ENCODE results near the gene PC.
"Not testable (repeated sequence)": the region's sequence is repeated elsewhere in the genome, so short reads cannot be mapped to it uniquely, and the experiment has no call there.

Gene PC, protein sequence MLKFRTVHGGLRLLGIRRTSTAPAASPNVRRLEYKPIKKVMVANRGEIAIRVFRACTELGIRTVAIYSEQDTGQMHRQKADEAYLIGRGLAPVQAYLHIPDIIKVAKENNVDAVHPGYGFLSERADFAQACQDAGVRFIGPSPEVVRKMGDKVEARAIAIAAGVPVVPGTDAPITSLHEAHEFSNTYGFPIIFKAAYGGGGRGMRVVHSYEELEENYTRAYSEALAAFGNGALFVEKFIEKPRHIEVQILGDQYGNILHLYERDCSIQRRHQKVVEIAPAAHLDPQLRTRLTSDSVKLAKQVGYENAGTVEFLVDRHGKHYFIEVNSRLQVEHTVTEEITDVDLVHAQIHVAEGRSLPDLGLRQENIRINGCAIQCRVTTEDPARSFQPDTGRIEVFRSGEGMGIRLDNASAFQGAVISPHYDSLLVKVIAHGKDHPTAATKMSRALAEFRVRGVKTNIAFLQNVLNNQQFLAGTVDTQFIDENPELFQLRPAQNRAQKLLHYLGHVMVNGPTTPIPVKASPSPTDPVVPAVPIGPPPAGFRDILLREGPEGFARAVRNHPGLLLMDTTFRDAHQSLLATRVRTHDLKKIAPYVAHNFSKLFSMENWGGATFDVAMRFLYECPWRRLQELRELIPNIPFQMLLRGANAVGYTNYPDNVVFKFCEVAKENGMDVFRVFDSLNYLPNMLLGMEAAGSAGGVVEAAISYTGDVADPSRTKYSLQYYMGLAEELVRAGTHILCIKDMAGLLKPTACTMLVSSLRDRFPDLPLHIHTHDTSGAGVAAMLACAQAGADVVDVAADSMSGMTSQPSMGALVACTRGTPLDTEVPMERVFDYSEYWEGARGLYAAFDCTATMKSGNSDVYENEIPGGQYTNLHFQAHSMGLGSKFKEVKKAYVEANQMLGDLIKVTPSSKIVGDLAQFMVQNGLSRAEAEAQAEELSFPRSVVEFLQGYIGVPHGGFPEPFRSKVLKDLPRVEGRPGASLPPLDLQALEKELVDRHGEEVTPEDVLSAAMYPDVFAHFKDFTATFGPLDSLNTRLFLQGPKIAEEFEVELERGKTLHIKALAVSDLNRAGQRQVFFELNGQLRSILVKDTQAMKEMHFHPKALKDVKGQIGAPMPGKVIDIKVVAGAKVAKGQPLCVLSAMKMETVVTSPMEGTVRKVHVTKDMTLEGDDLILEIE

GRCh38 chr11:66958232-66958955 lies at the start of gene PC:
Gene PC (minus strand): TSS chr11:66958383. CDS start chr11:66872159, 86,224 bp downstream.
- peak; percentile 100 for DNase-seq

- DNase-seq, result no peak
Observed at GRCh38 chr11:67007126-67007525, 48.9 kb upstream of the PC start.

DNA sequence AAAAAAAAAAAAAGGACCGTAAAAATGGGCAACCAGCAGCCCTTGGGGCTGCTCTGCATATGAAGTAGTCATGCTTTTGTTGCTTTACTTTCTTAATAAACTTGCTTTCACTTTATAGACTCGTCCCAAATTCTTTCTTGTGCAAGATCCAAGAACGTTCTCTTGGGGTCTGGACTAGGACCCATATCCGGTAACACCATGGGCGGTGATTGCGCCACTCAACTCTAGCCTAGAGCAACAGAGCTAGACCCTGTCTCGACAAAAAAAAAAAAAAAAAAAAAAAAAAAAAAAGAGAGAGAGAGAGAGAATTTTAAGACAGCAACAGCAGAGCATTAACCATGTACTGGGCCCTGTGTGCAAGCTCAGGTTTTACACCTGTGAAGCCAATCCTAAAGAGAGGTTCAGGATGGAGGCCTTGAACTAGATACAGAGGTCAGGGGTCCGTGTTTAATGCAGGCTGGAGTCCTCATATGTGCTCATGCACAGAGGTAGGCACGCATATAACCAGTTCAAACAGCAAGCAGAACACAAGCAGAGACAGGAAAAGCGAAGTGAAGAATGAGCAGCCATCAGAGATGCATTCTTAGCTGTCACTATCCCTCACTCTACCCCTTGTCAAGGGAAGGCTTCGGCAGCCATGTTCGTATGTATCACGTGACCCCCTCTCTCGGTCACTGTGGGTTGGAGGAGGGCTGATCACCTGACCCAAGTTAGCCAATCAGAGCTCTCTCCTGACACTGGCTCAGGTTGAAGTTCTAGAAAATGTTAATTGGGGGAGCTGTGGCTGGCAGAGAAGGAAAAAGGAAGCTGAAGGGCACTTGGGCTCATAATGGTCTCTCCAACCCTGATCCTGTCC lies 48.1 kb upstream of the PC start:
- DNase-seq, result peak; percentile 91

DNA sequence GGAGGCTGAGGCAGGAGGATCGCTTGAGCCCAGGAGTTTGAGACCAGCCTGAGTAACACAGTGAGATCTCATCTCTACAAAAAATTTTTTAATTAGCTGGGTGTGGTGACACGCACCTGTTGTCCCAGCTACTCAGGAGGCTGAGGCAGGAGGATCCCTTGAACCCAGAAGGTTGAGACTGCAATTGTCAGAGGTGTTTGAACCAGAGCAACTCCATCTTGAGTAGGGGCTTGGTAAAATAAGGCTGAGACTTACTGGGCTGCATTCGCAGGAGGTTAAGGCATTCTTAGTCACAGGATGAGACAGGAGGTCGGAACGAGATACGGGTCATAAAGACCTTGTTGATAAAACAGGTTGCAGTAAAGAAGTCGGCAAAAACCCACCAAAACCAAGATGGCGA lies 47.0 kb upstream of the PC start:
- DNase-seq, result not testable (repeated sequence)

DNA sequence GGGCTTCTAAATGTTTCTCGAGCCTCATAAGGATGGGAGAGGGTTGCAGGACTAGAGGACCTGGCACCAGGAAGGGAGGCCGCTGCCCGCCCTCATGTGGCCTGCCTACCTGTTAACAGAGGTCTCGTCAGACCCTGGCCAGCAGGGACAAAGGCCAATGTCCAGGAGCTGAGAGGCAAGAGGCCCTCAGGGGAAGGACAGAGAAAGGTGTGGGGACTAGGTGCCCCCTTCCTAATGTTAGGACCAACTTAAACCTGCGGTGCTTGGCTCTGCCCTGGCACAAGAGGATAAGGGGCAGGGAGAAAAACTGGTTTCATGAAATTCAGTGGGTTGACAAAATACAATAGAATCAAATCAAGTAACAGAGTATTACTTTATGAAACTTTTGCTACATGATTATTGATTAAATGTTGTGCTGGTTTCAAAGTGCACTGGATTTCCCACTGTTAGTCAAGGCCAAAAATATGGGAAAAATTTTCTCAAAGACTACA lies 44.8 kb upstream of the PC start:
- no peak for DNase-seq

DNA sequence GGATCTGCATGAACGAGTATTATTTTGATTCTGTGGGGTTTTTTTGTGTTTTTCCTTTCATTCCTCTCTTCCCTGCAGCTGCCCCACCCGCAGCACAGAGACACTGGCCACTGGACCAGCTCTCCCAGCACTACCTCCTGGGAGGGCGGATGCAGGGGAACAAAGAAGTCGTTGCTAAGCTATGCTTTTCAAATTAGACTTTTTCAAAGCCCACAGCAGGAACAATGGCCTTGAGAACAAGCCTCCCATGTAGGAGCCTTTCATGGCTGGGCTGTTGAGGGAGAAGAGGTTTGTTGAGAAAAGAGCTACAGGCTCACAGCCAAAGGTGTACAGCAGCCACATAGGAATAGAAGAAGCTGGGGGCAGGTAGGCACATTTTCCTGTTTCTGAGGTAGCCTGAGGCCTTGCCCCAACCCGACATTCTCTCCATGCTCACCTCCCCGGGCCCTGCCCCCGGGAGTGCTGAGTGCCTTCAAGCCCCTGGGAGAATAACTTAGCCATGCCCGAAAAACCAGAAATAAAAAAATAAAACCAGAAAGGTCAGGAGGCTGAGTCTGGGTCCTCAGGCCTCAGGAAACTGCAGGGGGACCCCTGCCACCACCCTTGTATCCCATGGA lies 44.2 kb upstream of the PC start:
- DNase-seq, result no peak

DNA sequence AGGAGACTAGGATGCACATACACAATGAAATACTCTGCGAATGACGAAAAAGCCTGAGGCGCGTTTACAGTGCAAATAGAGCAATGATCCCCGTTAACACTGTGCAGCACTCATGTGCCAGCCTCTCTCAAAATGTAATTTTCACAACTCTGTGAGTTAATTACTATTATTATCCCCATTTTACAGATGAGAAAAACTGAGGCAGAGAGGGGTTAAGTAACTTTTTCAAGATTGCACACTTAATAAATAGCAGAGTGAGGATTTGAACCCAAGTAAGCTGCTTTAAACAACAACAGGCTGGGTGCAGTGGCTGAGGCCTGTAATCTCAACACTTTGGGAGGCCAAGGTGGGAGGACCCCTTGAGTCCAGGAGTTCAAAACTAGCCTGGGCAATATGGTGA lies 43.1 kb upstream of the PC start:
- no peak for DNase-seq

GRCh38 chr11:66999555-66999954 lies 41.4 kb upstream of the PC start:
- no peak for DNase-seq

DNA sequence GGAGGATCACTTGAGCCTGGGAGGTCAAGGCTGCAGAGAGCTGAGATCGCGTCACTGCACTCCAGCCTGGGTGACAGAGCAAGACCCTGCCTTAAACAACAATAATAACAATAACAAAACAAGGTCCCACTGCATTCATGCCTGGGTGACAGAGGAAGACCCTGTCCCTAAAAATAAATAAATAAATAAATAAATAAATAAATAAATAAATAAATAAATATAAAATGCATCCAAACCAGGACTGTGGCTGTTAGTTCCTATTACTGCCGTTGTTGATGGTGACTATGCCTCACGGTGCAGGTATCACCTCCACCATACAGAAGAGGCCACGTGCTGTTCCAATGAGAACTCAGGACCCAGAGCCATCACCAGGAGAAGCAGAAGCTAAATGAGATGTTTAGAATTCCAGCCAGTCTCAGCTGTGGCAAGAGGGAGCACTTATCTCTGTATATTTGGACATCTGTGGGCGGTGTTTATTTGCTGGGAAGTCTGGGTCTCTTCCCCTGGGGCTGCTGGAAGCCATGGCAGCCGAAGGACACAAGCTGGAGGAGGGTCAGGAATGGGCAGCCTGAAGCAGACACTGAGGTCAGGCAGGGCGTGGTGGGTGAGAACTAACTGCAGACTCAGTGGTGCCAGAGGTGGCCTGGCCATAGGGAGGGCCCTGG lies 38.6 kb upstream of the PC start:
- DNase-seq, result peak; percentile 30

DNA sequence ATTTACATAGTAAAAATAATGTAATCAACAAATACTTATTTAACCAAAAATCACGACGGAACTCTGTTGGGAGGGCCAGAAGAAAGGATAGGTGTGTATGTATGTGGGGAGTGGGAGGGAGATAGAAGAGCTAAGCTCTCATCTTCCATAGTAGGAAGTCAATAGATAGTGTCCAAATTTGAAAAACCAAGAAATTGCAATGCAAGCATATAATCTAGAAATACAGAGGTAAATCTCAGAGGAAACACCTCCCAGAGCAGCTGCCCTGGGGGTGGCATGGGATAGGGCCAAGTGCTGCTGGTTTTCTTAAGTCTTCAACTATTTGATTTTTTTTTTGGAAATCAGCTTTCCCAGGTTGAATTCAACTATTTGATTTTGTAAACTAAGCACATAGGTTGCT lies 33.9 kb upstream of the PC start:
- no peak for DNase-seq

DNA sequence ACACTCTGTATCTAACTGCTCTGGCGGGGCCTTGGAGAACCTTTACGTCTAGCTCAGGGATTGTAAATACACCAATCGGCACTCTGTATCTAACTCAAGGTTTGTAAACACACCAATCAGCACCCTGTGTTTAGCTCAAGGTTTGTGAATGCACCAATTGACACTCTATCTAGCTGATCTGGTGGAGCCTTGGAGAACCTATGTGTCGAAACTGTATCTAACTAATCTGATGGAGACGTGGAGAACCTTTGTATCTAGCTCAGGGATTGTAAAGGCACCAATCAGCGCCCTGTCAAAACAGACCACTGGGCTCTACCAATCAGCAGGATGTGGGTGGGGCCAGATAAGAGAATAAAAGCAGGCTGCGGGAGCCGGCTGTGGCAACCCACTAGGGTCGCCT lies 31.2 kb upstream of the PC start:
- DNase-seq, result not testable (repeated sequence)

- not testable (repeated sequence) for DNase-seq
Observed at GRCh38 chr11:66988741-66989140, 30.6 kb upstream of the PC start.

DNA sequence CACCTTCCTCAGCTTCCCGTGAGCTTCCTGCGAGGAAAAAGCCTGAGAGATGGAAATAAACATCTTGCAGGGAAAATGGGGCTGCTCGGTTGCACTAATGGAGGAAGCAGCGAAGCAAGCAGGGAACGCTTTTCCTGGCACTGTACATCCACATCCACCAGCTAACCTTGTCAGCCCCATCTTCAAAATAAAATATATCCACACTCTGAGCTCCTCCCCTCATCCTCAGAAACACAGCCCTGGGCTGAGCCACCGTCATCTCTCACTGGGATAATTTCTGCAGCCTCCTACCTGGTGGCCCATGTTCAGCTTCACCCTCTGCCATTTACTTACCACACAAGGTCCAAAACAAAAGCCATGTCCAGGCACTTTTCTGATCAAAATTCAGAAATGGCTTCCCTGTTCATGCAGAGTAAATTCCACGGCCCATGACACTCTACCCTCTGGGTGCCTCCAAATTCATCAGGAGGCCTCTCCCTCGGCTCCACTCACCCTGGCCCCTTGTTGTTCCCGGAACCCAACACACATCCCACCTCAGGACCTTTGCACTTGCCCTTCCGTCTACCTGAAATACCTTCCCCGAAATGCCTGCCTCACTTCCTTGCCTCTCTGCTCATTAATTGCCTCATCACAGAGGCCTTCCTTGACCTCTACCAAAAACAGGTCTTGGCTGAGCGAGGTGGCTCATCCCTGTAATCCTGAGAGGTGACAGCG lies 29.9 kb upstream of the PC start:
- no peak for DNase-seq

DNA sequence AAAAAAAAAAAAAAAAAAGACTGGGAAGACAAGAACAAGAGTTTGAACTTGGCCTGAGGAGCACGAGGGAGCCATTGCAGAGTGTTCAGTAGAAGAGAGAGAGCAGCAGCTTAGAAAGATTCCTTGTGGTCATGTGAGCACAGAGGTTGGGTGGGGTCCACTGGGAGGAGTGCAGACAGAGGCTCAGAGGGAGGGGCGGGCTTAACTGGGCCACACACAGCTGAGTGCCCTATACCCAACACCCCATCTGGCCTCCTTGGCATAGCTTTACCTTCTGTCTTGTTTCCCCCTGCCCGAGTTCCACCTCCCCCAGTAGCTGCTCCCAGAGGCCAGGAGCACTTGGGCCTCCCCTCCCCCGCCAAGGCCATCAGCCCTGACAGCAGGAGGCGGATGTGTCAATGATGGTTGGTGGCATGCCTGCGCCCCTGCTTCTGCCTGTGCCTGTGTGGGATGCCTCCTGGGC lies 29.0 kb upstream of the PC start:
- peak; percentile 84 for DNase-seq

- DNase-seq, result no peak
Observed at GRCh38 chr11:66986178-66986545, 28.0 kb upstream of the PC start.

DNA sequence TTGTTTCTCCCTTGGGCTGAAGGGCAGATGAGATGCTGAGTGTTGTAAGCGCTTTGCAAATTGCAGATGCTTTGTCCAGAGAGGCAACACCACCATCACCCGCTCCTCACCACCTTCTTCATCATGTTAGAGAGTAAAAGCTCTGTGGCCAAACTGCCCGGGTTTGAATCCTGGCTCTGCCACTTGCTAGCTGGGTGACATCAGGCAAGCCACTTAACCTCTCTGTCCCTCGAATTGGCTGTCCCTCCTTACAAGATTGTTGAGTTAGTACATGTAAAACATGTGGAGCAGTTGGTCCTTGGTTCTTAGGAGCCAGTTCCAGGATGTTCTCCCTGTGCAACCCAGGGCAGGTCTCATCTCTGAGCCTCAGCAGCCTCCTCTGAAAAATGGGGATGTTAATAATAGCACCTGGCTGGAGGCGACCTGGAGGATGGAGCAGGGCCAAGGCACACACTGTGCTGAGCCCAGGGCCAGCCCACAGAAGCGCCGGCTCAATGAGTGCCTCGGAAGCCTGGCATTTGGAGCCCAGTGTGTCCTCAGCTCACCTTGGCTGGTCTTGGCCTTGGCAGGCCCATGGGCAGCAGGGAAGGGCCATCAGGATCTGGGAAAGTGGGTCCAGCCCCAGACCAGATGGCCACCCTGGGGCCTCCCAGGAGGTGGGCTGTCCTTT lies 27.5 kb upstream of the PC start:
- no peak for DNase-seq

DNA sequence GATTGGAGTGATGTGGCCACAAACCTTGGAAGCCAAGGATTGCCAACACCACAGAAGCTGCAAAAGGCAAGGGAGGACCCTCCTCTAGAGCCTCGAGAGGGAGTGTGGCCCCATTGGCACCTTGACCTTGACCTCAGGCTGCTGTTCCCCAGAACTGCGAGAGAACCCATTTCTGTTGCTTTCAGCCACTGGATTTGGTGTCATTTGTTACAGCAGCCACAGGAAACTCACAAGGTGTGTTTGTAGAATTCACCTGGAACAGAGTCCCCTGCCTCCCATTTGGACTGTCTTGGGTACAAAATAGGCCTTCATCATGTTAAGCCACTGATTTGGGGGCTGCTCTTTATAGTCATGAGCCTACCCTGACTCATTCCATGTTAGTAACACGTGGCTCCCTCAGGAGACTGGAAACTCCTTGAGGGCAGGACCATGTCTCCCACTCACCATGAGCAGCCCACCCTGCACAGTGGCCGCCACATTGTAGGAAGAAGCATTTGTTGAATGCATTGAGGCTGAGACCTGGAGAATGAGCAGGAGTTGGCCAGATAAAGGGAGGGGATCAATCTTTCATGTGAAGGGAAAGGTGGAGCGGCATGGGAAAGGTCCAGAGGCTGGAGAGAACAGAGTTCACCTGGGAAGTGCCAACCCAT lies 25.2 kb upstream of the PC start:
- no peak for DNase-seq

DNA sequence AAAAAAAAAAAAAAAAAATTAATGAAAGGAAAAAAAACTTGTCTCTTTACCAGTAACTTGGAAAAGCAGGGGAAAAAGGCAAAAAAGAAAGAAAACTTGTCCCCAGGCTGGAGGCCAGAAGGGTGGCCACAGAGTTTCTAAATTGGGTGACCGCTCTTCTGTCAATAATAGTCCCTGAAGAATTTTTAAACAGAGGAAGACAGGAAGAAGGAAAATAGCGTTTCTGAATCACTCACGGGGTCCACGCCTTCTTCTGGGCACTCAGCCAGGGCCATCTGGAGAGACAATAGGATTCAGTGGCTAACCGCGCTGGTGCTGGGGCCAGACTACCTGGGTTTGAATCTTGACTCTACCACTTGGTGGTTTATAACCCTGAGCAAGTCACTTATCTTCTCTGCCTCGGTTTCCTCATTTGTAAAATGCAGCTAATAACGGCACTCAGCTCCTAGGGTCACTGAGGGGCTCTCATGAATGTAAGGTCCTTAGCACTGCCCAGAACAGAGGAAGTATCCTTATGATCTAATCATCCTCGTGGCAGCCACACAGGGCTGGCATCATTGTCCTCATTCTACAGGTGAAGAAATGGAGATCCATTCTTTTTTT lies 23.9 kb upstream of the PC start:
- peak; percentile 94 for DNase-seq
